Hepatic stellate cell (primary cell): ENCODE results near the gene CYP4B1.
"Not testable (repeated sequence)": the region's sequence is repeated elsewhere in the genome, so short reads cannot be mapped to it uniquely, and the experiment has no call there.

ENCODE experiments used
- DNase-seq: peaks from one replicate; pipeline ENCODE4 v3.0.0; 2011; ENCODE audit warnings: low spot score

CYP4B1 gene

GRCh38 chr1:46816930-46817329 lies 18.1 kb downstream of the CYP4B1 start:
- no peak for DNase-seq

- DNase-seq = no peak
Observed at GRCh38 chr1:46817814-46818213, 19.0 kb downstream of the CYP4B1 start.

- DNase-seq = no peak
Observed at GRCh38 chr1:46818591-46818990, 19.7 kb downstream of the CYP4B1 start.

DNA sequence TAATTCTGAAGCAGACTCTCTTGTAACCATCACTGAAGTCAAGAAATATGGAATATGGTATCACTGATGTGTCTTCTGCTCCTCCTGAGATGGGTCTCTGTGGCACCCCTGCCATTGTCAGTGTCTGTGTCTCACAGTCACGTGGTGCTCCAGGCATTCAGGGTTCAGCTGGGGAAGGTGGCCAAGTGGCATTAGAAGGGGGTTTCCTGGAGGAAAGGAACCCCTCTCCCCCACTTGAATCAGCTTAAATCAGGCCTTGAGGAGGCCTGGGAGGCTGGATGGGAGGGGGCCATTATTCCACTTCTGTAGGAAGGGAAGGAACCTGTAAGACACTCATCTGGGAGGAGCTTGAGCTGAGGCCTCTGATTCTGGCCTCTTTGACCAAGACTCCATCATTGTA lies 20.5 kb downstream of the CYP4B1 start:
- DNase-seq = no peak

GRCh38 chr1:46820076-46820475 lies 21.2 kb downstream of the CYP4B1 start:
- DNase-seq = no peak

DNA sequence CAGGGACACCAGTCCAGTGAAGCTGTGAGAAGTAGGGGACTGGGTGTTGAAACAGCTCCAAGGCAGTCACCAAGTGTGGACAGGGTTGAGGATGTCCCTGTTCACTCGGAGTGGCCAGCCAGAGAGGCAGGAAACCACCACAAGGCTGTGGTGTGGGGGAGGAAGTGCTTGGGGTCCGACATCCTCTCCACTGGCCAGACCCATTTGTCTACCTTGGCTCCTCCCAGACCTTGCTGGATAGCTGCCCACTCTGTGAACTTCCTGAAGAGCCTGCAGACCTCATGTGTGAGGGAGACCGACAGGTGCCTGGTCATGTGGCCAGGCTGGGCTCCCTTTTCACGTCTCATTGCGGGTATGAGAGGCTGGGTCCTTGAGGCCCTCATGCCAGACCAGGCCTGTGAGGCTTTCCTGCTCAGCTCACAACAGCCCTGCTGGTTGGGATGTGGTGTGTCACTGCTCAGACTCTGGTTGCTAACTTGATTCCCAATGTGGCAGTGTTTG lies 21.8 kb downstream of the CYP4B1 start:
- no peak for DNase-seq

GRCh38 chr1:46822248-46822826 lies 23.5 kb downstream of the CYP4B1 start:
- DNase-seq = no peak

DNA sequence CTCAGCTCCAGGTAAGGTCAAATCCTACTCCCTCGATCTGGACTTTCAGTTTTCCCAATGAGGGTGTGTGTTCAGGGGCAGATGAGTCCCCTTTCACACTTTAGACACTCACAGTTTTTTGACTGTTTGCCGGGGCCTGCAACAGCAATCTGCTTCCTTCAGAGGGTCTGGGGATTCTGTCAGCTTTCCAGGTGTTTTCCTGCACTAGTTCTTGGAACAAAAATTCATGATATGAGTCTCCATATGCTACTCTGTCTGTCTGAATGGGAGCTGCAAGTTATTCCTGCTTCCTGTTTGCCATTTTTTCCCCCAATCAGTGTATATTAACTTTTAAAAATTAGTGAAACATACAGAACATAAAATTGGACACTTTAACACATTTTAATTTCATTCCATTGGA lies 24.3 kb downstream of the CYP4B1 start:
- DNase-seq = no peak

DNA sequence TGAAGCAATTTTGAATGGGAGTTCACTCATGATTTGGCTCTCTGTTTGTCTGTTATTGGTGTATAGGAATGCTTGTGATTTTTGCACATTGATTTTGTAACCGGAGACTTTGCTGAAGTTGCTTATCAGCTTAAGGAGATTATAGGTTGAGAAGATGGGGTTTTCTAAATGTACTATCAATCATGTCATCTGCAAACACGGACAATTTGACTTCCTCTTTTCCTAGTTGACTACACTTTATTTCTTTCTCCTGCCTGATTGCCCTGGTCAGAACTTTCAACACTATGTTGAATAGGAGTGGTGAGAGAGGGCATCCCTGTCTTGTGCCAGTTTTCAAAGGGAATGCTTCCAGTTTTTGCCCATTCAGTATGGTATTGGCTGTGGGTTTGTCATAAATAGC lies 28.0 kb downstream of the CYP4B1 start:
- DNase-seq = not testable (repeated sequence)

GRCh38 chr1:46830665-46831322 lies 31.9 kb downstream of the CYP4B1 start:
- no peak for DNase-seq

DNA sequence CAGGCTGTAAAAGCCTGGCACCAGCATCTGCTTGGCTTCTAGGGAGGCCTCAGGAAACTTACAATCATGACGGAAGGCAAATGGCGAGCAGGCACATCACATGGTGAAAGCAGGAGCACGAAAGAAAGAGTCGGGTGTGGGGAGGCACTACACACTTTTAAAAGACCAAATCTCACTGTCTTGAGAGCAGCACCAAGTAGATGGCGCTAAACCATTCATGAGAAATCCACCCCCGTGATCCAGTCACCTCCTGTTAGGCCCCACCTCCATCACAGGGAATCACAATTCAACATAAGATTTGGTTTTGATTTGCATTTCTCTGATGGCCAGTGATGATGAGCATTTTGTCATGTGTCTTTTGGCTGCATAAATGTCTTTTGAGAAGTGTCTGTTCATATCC lies 36.6 kb downstream of the CYP4B1 start:
- DNase-seq = not testable (repeated sequence)

GRCh38 chr1:46846386-46846785 lies 47.5 kb downstream of the CYP4B1 start:
- DNase-seq = not testable (repeated sequence)

DNA sequence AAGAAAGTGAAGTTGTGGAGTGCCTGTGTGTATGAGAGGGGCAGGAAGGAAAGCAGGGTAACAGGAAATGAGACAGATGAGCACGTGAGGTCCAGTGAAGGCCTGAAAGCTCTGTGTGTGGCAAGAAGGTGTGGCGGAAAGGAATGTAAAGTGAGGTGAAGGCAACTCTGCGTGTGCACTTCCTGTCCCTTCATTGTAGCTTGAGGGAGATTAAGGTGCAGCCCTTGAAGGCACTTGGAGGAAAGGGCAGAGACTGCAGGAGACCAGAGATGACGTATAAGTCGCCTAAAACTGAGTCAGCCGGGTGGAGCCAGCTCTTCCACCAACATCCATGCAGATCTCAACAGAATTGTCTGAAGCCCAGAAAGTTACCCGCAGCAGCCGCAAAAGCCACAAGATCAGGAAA lies 58.8 kb downstream of the CYP4B1 start:
- not testable (repeated sequence) for DNase-seq

GRCh38 chr1:46862348-46862747 lies 63.5 kb downstream of the CYP4B1 start:
- DNase-seq = no peak
